KMS-11 (cell line): ENCODE results near the gene CHAF1A.

Experiments used
- H2AFZ ChIP-seq: fragments of 200-600 bp; sonication (generic); 2 replicates; pipeline ENCODE4 v1.6.1; 2016; ENCODE audit warnings: antibody characterized with exemption, mixed run types, low read depth
- H3K27ac ChIP-seq: fragments of 200-600 bp; sonication (generic); 2 replicates; pipeline ENCODE4 v1.6.1; 2016; ENCODE audit warnings: mild to moderate bottlenecking, mixed run types
- H3K27me3 ChIP-seq: fragments of 200-600 bp; sonication (generic); 2 replicates; pipeline ENCODE4 v1.6.1; 2017; ENCODE audit warnings: mild to moderate bottlenecking, low read depth, mixed run types, moderate library complexity; ENCODE audit not compliant: insufficient read depth
- H3K36me3 ChIP-seq: fragments of 200-600 bp; sonication (generic); 2 replicates; pipeline ENCODE4 v1.6.1; 2017; ENCODE audit warnings: mild to moderate bottlenecking, mixed run types; ENCODE audit not compliant: insufficient read depth
- H3K4me1 ChIP-seq: fragments of 200-600 bp; sonication (generic); 2 replicates; pipeline ENCODE4 v1.6.1; 2016; ENCODE audit warnings: mild to moderate bottlenecking, low read depth, mixed run types; ENCODE audit not compliant: poor library complexity, severe bottlenecking
- H3K4me2 ChIP-seq: fragments of 200-600 bp; sonication (generic); 2 replicates; pipeline ENCODE4 v1.7.0; 2016; ENCODE audit warnings: mild to moderate bottlenecking, mixed run types
- H3K4me3 ChIP-seq: fragments of 200-600 bp; sonication (generic); IDR thresholded peaks from 2 replicates; pipeline ENCODE4 v1.6.1; 2017; ENCODE audit warnings: low read depth, low read length, mixed read lengths; ENCODE audit not compliant: insufficient read depth
- H3K79me2 ChIP-seq: fragments of 200-600 bp; sonication (generic); 2 replicates; pipeline ENCODE4 v1.6.1; 2016; ENCODE audit warnings: low read depth, mixed run types; ENCODE audit not compliant: insufficient read depth
- H3K9ac ChIP-seq: fragments of 200-600 bp; sonication (generic); 2 replicates; pipeline ENCODE4 v1.6.1; 2016; ENCODE audit warnings: mild to moderate bottlenecking, mixed run types
- H4K20me1 ChIP-seq: fragments of 200-600 bp; sonication (generic); 2 replicates; pipeline ENCODE4 v1.6.1; 2016; ENCODE audit warnings: mild to moderate bottlenecking, mixed run types; ENCODE audit not compliant: insufficient read depth
- CTCF ChIP-seq: fragments of 200-600 bp; sonication (generic); conservative IDR thresholded peaks from 2 replicates; pipeline ENCODE4 v1.6.1; 2017; ENCODE audit warnings: low read depth, mild to moderate bottlenecking, antibody characterized with exemption, low read length, moderate library complexity, mixed read lengths

The CHAF1A gene

GRCh38 chr19:4369109-4369887 is 33.1 kb upstream of the CHAF1A start:
- H3K4me1 ChIP-seq, result peaks cover 46% of the 10 kb centered on the region
- no peak overlapping the region for H3K4me3 ChIP-seq
- TF ChIP-seq CTCF, result no peak
- peak overlapping the region; percentile 95 for H3K27ac ChIP-seq
- peak overlapping the region; percentile 84 for H3K9ac ChIP-seq
- H3K4me2 ChIP-seq, result peak overlapping the region; percentile 99
- no peaks in the 10 kb centered on the region for H4K20me1 ChIP-seq
- H3K79me2 ChIP-seq, result peaks cover 8% of the 10 kb centered on the region; the same call in 1 of the 2 replicates
- no peaks in the 10 kb centered on the region for H3K27me3 ChIP-seq
- peak overlapping the region; percentile 42 for H2AFZ ChIP-seq
- no peaks in the 10 kb centered on the region for H3K36me3 ChIP-seq

- Histone ChIP-seq H3K4me2 (peak overlapping the region; percentile 99), H2AFZ (peak overlapping the region; percentile 42), H4K20me1 (no peaks in the 10 kb centered on the region), H3K4me3 (no peak overlapping the region), H3K36me3 (no peaks in the 10 kb centered on the region), H3K27me3 (no peaks in the 10 kb centered on the region), H3K4me1 (peaks cover 46% of the 10 kb centered on the region), H3K79me2 (peaks cover 8% of the 10 kb centered on the region; the same call in 1 of the 2 replicates), H3K27ac (peak overlapping the region; percentile 95), H3K9ac (peak overlapping the region; percentile 84)
- TF ChIP-seq CTCF, result peak; percentile 57
These were observed 32.6 kb upstream of the CHAF1A start for GRCh38 chr19:4369888-4370260.

GRCh38 chr19:4370418-4371041 is 31.9 kb upstream of the CHAF1A start:
- Histone ChIP-seq H2AFZ (no peak overlapping the region), H3K9ac (peak overlapping the region; percentile 84; the same call in 1 of the 2 replicates), H3K4me3 (no peak overlapping the region), H3K36me3 (no peaks in the 10 kb centered on the region), H4K20me1 (no peaks in the 10 kb centered on the region), H3K27ac (peak overlapping the region; percentile 95), H3K4me2 (peak overlapping the region; percentile 99), H3K27me3 (no peaks in the 10 kb centered on the region), H3K4me1 (peaks cover 46% of the 10 kb centered on the region), H3K79me2 (peaks cover 8% of the 10 kb centered on the region; the same call in 1 of the 2 replicates)
- no peak for TF ChIP-seq CTCF

GRCh38 chr19:4371247-4372164 is 30.9 kb upstream of the CHAF1A start:
- no peak for TF ChIP-seq CTCF
- Histone ChIP-seq H3K27ac (no peak overlapping the region), H2AFZ (no peak overlapping the region), H3K9ac (no peak overlapping the region), H3K27me3 (no peaks in the 10 kb centered on the region), H3K79me2 (peaks cover 8% of the 10 kb centered on the region; the same call in 1 of the 2 replicates), H3K36me3 (no peaks in the 10 kb centered on the region), H3K4me2 (peak overlapping the region; percentile 99), H3K4me1 (peaks cover 46% of the 10 kb centered on the region), H4K20me1 (no peaks in the 10 kb centered on the region), H3K4me3 (no peak overlapping the region)
